HG03135 (cell line): Measurements from ENCODE around the gene SAYSD1.

Source experiments
- ATAC-seq: cut with Tn5 transposase; IDR thresholded peaks from one replicate; pipeline ENCODE4 v1.9.1; 2021; ENCODE audit warnings: mild to moderate bottlenecking, moderate library complexity; ENCODE audit not compliant: unreplicated experiment

The SAYSD1 gene

DNA sequence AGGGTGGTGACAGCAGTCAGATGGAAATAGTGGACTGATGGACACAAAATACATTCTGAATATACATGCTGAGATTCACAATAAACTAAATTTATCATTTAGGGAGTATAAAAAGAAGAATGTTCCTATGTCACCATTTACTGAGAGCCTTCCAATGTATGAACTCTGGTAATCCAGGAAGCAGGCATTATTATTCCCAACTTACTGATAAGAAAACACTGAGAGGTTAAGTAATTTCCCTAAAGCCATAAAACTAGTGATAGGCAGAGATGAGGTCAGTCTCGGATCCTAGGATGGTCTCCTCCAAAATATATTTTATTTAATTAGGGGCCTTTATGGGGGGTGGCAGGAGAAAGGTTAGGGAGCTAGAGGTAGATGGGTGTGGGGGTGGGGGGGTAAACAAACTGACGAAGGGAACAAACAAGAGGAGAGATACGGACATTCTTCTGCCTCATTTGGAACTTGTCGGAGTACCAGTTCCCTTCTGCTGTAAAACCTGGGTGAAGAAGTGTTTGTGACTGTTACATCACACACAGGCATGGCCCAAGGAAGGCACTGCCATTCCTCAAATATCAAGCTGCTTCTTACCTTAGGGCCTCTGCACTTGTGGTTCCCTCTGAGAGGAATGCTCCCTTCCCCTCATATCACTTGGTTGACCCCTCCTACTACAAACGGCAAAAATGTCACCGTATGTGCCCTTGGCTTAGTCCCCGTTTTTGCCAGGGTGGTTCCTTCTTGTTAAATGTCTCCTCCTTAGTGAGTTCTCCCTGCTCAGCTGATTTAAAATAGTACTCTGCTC, 6.7 kb downstream of the SAYSD1 start:
- ATAC-seq: no peak

- ATAC-seq: no peak
Observed at GRCh38 chr6:39107641-39108040, 7.3 kb downstream of the SAYSD1 start.

DNA sequence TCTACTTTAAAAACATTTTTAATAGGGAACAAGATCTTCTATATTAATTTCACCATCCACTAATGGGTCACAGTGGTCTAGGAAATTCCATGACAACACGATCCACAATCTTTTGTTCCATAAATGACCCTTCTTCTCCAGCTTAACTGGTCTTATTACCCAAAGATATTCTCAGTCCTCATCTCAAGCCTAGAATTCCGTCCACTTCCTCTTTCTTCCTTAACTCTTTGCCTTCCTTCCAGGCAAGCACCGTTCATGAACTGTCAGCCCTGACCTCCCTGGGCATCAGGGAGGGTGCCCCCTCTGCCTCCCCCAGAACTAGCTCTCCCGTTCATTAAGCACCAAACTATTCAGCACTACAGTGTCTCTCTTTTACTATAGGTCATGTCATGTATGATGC, 8.0 kb downstream of the SAYSD1 start:
- no peak for ATAC-seq

- no peak for ATAC-seq
Observed at GRCh38 chr6:39104528-39104927, 10.5 kb downstream of the SAYSD1 start.

DNA sequence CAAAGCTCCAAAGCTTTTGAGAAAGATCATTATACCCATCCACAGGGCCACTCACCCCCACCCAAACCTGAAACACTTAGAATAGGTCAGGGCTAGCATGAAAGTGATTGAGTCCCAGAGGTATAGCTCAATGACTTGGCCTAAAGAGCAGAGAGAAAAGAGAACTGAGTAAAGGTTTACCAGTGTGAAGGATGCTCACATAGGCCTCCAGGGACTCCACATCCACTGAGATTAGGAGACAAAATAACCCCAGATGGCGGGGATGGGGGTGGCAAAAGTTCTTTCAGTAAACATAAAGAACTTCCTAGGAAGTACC, 12.2 kb downstream of the SAYSD1 start:
- no peak for ATAC-seq

- no peak for ATAC-seq
Observed at GRCh38 chr6:39102071-39102820, 12.7 kb downstream of the SAYSD1 start.

GRCh38 chr6:39100358-39100757, 14.6 kb downstream of the SAYSD1 start:
- ATAC-seq: no peak

DNA sequence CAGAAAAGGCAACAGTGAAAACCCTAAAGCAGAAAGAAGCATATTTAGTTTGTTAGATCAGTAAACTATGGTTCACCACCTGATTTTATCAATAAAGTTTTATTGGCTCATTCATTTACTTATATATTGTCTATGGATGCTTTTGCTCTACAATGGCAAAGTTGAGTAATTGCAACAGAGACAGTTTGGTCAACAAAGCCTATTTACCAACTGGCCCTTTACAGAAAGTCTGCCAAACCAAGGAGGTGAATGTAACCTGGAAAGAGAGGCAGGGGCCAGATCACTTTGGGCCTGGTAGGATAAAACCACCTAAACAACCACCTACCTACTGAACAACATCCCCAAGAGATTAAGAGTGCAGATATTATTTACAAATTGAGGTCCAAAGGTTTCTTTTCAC, 19.4 kb downstream of the SAYSD1 start:
- no peak for ATAC-seq

- no peak for ATAC-seq
Observed at GRCh38 chr6:39093149-39093708, 21.8 kb downstream of the SAYSD1 start.

GRCh38 chr6:39092124-39092523, 22.9 kb downstream of the SAYSD1 start:
- ATAC-seq: no peak

DNA sequence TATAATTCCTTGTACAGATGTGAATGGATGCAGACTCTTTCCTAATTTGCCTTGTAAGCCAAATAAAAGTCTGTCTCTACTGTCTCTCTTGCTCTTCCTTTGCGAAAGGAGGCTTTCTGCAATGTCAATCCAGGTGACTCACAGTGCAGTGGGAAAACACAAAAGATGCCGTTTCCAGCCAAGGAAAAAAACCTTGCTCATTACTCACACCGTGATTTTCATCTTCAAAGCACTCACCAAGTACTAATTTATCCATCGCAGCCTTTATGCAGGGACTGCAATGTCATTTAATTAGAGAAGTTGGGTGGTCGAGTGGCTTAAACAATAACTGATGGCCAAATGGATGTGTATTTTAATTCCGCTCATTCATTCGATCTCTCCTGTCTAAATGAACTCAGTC, 23.8 kb downstream of the SAYSD1 start:
- no peak for ATAC-seq

- no peak for ATAC-seq
Observed at GRCh38 chr6:39090036-39090435, 24.9 kb downstream of the SAYSD1 start.

DNA sequence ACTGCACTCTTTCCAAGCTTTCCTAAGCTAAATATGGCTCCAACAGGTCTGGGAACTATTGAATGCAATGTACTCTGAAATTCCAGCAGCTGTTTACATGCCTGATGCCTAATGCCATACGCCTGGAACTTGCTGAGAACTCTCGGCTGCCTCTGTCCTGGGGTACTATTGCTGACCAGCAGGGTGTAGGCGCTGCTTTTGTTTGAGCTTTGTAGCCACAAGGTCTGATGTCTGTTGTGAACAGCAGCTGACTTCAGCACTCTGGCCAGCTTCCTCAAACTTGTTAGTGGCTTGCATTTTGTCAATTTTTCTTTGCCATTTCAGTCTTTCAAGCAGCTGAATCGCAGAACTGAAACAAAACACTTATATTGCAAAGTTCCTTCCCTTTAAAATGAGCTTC, 26.7 kb downstream of the SAYSD1 start:
- no peak for ATAC-seq

DNA sequence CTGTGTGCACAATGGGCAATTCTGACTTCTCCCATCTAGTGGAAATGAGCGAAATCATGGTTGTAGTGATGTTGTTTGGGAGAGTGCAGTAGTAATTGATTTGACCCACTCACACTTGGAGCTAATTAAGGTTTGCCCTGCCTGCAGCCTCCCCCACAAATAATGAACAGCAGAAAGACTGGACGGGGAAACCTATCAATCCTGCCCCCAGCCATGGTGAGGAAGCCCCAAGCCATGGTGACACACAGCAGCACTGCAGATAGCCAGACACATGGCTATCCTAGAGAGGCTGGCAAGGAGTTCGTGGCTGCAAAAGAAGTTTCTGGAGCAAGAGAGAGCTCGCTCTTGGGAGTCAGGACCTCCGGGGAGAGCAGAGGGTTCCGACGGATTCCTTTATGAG, 27.8 kb downstream of the SAYSD1 start:
- ATAC-seq: no peak

GRCh38 chr6:39086711-39087110, 28.3 kb downstream of the SAYSD1 start:
- ATAC-seq: no peak

DNA sequence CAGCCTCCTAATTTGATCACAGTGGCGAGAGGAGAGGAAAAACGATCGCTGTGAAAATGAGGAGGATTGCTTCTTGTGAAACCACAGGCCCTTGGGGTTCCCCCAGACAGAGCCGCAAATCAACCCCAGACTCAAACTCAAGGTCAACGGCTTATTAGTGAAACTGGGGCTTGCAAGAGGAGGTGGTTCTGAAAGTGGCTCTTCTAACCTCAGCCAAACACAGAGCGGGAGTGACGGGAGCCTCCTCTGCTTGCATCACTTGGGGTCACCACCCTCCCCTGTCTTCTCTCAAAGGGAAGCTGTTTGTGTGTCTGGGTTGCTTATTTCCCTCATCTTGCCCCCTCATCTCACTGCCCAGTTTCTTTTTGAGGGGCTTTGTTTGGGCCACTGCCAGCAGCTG, 28.7 kb downstream of the SAYSD1 start:
- no peak for ATAC-seq

GRCh38 chr6:39085129-39085797, 29.7 kb downstream of the SAYSD1 start:
- ATAC-seq: no peak

GRCh38 chr6:39084506-39084905, 30.5 kb downstream of the SAYSD1 start:
- ATAC-seq: no peak

GRCh38 chr6:39083231-39083634, 31.8 kb downstream of the SAYSD1 start:
- no peak for ATAC-seq

GRCh38 chr6:39082310-39082709, 32.7 kb downstream of the SAYSD1 start:
- ATAC-seq: no peak

DNA sequence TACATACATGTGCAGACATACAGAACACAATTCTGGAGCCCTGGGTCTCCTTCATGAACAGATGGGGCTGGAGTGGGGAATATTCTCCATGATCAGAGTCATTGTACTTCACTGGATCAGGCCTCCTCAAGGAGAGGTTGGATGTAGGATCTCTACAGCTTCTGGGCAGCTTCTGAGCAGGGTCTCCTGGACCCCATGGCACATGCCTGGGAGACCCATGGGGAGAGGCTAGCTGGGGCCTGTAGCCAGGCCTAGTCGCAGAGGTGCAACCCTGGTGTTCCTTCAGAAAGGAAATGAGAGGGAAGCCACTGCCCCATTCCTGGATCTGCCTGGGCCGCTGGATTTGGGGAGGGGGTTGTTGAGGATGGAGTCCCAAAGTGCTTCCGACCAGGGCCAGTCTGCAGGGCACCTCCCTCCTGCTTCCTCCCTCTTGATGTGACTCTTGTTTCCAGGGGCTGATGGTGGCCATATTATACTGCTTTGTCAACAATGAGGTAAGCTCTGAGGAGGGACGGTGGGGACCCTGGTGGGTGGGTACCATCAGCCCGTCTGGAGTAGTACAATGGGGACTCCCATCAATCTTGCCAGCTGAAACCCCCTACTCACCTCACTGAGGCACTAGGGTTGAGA, 34.6 kb downstream of the SAYSD1 start:
- ATAC-seq: no peak
